Measurements from ENCODE around the gene HECW1.

GRCh38 chr7:43363035-43363791 is 250.8 kb downstream of the HECW1 start:
- no peak for TF ChIP-seq CTCF (IDR thresholded peaks at IDR 0.05)
- TF ChIP-seq POLR2AphosphoS5 (IDR thresholded peaks at IDR 0.05), result no peak
- no peak for TF ChIP-seq POLR2A (IDR thresholded peaks at IDR 0.05; ENCODE audit: low read depth)

Measured in esophagus muscularis mucosa (tissue), 3 donors.